ENCODE measurements around the gene METTL16. TPM values are rescaled to one million over a fixed set of nuclear protein-coding genes. Genes with fewer than 3 reads are reported as not detected.
A peak's percentile ranks its signal among the peaks of the same experiment; 100 is the strongest.

The METTL16 gene, protein sequence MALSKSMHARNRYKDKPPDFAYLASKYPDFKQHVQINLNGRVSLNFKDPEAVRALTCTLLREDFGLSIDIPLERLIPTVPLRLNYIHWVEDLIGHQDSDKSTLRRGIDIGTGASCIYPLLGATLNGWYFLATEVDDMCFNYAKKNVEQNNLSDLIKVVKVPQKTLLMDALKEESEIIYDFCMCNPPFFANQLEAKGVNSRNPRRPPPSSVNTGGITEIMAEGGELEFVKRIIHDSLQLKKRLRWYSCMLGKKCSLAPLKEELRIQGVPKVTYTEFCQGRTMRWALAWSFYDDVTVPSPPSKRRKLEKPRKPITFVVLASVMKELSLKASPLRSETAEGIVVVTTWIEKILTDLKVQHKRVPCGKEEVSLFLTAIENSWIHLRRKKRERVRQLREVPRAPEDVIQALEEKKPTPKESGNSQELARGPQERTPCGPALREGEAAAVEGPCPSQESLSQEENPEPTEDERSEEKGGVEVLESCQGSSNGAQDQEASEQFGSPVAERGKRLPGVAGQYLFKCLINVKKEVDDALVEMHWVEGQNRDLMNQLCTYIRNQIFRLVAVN
- 22.6 TPM for total RNA-seq (ENCODE audit: unreplicated experiment)
- long read RNA-seq, partial matches to known transcripts, result 0 of 3 reads
- long read RNA-seq, other reads (novel, unspliced or antisense), result 3 of 3 reads

DNA sequence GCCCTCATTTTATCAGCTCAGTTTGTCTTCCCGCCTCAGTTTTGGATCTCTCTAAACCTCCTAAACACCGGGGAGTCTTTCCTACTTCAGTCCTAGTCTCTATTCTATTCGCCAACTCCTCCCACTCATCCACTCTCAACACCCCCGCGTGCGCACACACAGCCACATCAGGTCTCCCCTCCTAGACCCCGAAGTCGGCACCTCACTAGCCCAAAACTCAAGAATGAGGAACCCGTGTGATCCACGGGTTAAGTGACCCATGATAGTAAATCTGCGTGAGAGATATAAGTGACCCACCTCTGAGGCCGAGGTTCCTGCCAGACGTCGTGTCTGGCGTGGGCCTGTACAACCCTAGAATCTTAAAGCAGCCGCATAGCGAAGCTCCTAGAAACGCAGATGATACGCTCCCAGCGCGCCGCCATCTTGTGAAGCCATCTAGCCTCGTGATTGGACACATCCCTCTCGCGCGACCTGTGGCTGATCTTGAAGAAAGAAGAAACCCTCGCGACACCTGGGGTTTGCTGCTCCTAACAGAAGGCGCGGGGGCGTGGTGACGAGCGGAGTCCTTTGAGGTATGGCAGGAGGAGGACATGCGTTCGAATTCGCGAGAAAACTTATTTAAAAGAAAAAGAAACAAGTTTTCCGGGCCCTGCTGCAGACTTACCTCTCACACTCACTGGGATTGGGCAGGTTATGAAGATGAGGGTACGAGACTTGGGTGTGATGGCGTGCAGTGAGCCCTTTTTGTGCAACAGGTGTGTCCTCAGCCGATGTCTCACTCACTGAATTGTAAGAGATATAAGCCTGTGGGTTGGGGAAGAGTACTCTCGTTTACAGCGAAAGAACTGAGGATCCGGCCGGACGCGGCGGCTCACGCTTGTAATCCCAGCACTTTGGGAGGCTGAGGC is at the start of gene METTL16:
Gene METTL16 (minus strand): TSS at position 427 of the 908 bp plus-strand sequence. CDS start 9,557 bp downstream, outside the sequence.
- H3K4me1 Mint-ChIP-seq (ENCODE audit: low read depth, unreplicated experiment), result peaks cover 2% of the 10 kb centered on the region
- H3K27me3 Mint-ChIP-seq (ENCODE audit: unreplicated experiment), result no peaks in the 10 kb centered on the region
- TF ChIP-seq, protein P1, sequence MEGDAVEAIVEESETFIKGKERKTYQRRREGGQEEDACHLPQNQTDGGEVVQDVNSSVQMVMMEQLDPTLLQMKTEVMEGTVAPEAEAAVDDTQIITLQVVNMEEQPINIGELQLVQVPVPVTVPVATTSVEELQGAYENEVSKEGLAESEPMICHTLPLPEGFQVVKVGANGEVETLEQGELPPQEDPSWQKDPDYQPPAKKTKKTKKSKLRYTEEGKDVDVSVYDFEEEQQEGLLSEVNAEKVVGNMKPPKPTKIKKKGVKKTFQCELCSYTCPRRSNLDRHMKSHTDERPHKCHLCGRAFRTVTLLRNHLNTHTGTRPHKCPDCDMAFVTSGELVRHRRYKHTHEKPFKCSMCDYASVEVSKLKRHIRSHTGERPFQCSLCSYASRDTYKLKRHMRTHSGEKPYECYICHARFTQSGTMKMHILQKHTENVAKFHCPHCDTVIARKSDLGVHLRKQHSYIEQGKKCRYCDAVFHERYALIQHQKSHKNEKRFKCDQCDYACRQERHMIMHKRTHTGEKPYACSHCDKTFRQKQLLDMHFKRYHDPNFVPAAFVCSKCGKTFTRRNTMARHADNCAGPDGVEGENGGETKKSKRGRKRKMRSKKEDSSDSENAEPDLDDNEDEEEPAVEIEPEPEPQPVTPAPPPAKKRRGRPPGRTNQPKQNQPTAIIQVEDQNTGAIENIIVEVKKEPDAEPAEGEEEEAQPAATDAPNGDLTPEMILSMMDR (IDR thresholded peaks at IDR 0.05; ENCODE audit: partially characterized antibody, unreplicated experiment), result no peak
- H3K9me3 Mint-ChIP-seq (ENCODE audit: unreplicated experiment), result no peaks in the 10 kb centered on the region
- peak; percentile 97 for DNase-seq
- H3K4me3 Mint-ChIP-seq (ENCODE audit: unreplicated experiment), result peak within 1 kb of the TSS; percentile 46
- H3K27ac Mint-ChIP-seq (ENCODE audit: unreplicated experiment), result no peak within 1 kb of the TSS
- H3K36me3 Mint-ChIP-seq (ENCODE audit: unreplicated experiment), result peaks cover 7% of the 10 kb centered on the region

DNA sequence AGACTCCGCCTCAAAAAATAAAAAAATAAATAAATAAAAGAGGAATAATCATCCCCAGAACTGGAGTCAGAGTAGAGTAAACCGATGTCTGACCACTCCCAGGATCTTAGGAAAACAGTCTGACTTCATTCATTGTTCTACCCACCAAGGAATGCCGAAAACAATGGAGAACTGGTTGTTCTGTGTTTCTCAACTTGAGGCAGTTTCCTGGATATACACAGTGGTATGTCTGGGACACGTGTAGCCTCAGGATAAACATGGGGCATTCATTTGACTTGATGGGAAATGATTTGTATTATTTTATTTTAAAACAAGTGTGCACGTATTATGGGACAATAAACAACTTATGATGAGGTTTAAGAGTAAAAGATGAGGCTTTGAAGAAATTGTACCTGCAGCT is 49.0 kb upstream of the METTL16 start:
- TF ChIP-seq, protein P1 (IDR thresholded peaks at IDR 0.05; ENCODE audit: partially characterized antibody, unreplicated experiment), result no peak
- no peak overlapping the region for H3K27ac Mint-ChIP-seq (ENCODE audit: unreplicated experiment)
- DNase-seq, result no peak
- H3K4me3 Mint-ChIP-seq (ENCODE audit: unreplicated experiment), result no peak overlapping the region
- H3K9me3 Mint-ChIP-seq (ENCODE audit: unreplicated experiment), result peaks cover 10% of the 10 kb centered on the region
- peaks cover 9% of the 10 kb centered on the region for H3K36me3 Mint-ChIP-seq (ENCODE audit: unreplicated experiment)
- H3K4me1 Mint-ChIP-seq (ENCODE audit: low read depth, unreplicated experiment), result peaks cover 4% of the 10 kb centered on the region
- no peaks in the 10 kb centered on the region for H3K27me3 Mint-ChIP-seq (ENCODE audit: unreplicated experiment)

DNA sequence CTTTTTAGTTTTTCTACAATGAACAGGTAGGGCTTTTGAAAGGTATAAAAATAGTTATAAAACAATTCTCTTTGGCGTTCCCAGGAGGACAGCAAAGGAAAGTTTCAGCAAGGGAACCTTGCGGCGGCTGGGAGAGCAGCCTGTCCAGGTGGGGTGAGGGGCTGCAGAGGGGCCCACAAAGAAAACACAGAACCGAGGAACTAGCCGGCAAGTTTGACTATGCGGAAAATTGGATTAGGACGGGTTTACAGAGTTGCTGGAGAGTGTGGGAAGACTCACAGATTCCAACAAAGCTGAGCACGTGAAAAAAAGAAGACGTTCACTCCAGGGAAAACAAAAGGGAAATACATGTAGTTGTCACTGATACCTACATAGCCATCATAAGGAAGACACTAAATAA is 40.2 kb upstream of the METTL16 start:
- no peaks in the 10 kb centered on the region for H3K27me3 Mint-ChIP-seq (ENCODE audit: unreplicated experiment)
- no peak overlapping the region for H3K27ac Mint-ChIP-seq (ENCODE audit: unreplicated experiment)
- H3K4me3 Mint-ChIP-seq (ENCODE audit: unreplicated experiment), result no peak overlapping the region
- no peaks in the 10 kb centered on the region for H3K9me3 Mint-ChIP-seq (ENCODE audit: unreplicated experiment)
- no peaks in the 10 kb centered on the region for H3K36me3 Mint-ChIP-seq (ENCODE audit: unreplicated experiment)
- TF ChIP-seq, protein P1 (IDR thresholded peaks at IDR 0.05; ENCODE audit: partially characterized antibody, unreplicated experiment), result no peak
- no peaks in the 10 kb centered on the region for H3K4me1 Mint-ChIP-seq (ENCODE audit: low read depth, unreplicated experiment)
- no peak for DNase-seq

DNA sequence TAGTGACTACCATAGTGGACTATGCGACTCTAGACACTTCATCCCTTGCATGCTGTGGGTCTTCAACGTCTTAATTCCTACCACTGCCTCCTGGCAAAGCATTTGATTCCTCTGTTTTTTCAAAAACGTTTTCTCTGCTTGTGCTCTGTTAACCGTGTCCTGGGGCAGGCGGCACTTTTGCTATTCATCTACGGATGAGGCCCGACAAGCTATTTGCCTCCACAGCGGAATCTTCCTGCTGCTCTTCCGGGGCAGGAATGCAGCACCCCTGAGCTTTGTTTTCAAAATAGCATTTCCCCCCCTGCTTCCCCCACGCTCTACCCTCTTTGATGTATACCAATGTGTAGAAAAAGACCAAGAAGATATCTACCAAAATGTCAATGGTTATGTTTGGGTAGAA is 39.8 kb upstream of the METTL16 start:
- Mint-ChIP-seq H3K27me3 (ENCODE audit: unreplicated experiment) (no peaks in the 10 kb centered on the region), H3K4me3 (ENCODE audit: unreplicated experiment) (no peak overlapping the region), H3K36me3 (ENCODE audit: unreplicated experiment) (no peaks in the 10 kb centered on the region), H3K27ac (ENCODE audit: unreplicated experiment) (no peak overlapping the region), H3K9me3 (ENCODE audit: unreplicated experiment) (no peaks in the 10 kb centered on the region), H3K4me1 (ENCODE audit: low read depth, unreplicated experiment) (no peaks in the 10 kb centered on the region)
- no peak for DNase-seq
- TF ChIP-seq, protein P1 (IDR thresholded peaks at IDR 0.05; ENCODE audit: partially characterized antibody, unreplicated experiment), result no peak

Data from glutamatergic neuron (in vitro differentiated cells).